ENCODE results near the gene PDPR.
"Not testable (repeated sequence)": the region's sequence is repeated elsewhere in the genome, so short reads cannot be mapped to it uniquely, and the experiment has no call there.

DNA sequence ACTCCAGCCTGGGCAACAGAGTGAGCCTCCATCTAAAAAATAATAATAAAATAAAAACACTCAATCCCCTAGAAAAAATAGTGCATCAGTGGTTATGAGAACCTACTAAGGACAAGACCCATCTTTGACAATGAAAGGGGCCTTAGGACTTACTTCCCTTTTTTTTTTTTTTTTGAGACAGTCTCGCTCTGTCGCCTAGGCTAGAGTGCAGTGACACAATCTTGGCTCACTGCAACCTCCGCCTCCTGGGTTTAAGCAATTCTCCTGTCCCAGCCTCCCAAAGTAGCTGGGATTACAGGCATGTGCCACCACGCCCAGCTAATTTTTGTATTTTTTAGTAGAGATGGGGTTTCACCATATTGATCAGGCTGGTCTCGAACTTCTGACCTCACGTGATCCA, 2.0 kb upstream of the PDPR start:
- TF ChIP-seq, protein P1, sequence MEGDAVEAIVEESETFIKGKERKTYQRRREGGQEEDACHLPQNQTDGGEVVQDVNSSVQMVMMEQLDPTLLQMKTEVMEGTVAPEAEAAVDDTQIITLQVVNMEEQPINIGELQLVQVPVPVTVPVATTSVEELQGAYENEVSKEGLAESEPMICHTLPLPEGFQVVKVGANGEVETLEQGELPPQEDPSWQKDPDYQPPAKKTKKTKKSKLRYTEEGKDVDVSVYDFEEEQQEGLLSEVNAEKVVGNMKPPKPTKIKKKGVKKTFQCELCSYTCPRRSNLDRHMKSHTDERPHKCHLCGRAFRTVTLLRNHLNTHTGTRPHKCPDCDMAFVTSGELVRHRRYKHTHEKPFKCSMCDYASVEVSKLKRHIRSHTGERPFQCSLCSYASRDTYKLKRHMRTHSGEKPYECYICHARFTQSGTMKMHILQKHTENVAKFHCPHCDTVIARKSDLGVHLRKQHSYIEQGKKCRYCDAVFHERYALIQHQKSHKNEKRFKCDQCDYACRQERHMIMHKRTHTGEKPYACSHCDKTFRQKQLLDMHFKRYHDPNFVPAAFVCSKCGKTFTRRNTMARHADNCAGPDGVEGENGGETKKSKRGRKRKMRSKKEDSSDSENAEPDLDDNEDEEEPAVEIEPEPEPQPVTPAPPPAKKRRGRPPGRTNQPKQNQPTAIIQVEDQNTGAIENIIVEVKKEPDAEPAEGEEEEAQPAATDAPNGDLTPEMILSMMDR (IDR thresholded peaks at IDR 0.05), result not testable (repeated sequence)
- not testable (repeated sequence) for TF ChIP-seq POLR2A (IDR thresholded peaks at IDR 0.05)

Data from sigmoid colon (tissue), 3 donors.